ENCODE measurements around the gene EFNA2.

The EFNA2 gene

GRCh38 chr19:1285737-1286360 is at the start of gene EFNA2:
EFNA2 (plus strand) TSS chr19:1285873; CDS start chr19:1286169, 296 bp downstream.
- Mint-ChIP-seq H3K4me3 (peak within 1 kb of the TSS; percentile 20), H3K9me3 (no peaks in the 10 kb centered on the region), H3K36me3 (ENCODE audit: low read depth) (no peaks in the 10 kb centered on the region), H3K27me3 (peaks cover 23% of the 10 kb centered on the region), H3K4me1 (ENCODE audit: low read depth) (no peaks in the 10 kb centered on the region), H3K27ac (no peak within 1 kb of the TSS)

GRCh38 chr19:1236576-1236975 is 49.1 kb upstream of the EFNA2 start:
- H3K9me3 Mint-ChIP-seq = no peaks in the 10 kb centered on the region
- H3K4me1 Mint-ChIP-seq (ENCODE audit: low read depth) = peaks cover 18% of the 10 kb centered on the region
- H3K27ac Mint-ChIP-seq = no peak overlapping the region
- no peaks in the 10 kb centered on the region for H3K36me3 Mint-ChIP-seq (ENCODE audit: low read depth)
- H3K4me3 Mint-ChIP-seq = no peak overlapping the region
- H3K27me3 Mint-ChIP-seq = peaks cover 8% of the 10 kb centered on the region

- H3K4me1 Mint-ChIP-seq (ENCODE audit: low read depth) = peaks cover 18% of the 10 kb centered on the region
- peaks cover 8% of the 10 kb centered on the region for H3K27me3 Mint-ChIP-seq
- no peaks in the 10 kb centered on the region for H3K9me3 Mint-ChIP-seq
- H3K36me3 Mint-ChIP-seq (ENCODE audit: low read depth) = no peaks in the 10 kb centered on the region
- H3K27ac Mint-ChIP-seq = no peak overlapping the region
- H3K4me3 Mint-ChIP-seq = peak overlapping the region; percentile 30
Measured at GRCh38 chr19:1237027-1237659, 48.5 kb upstream of the EFNA2 start.

GRCh38 chr19:1237754-1238368 is 47.8 kb upstream of the EFNA2 start, which contains the start of gene CBARP:
CBARP (minus strand) TSS chr19:1238005; CDS start chr19:1236100, 1,905 bp downstream.
- Mint-ChIP-seq H3K4me3 (peak within 1 kb of the TSS; percentile 74), H3K27ac (peak within 1 kb of the TSS; percentile 55), H3K4me1 (ENCODE audit: low read depth) (peaks cover 25% of the 10 kb centered on the region), H3K27me3 (peaks cover 8% of the 10 kb centered on the region), H3K9me3 (no peaks in the 10 kb centered on the region), H3K36me3 (ENCODE audit: low read depth) (no peaks in the 10 kb centered on the region)

GRCh38 chr19:1238369-1239303 is 47.0 kb upstream of the EFNA2 start:
- H3K36me3 Mint-ChIP-seq (ENCODE audit: low read depth) = no peaks in the 10 kb centered on the region
- H3K4me1 Mint-ChIP-seq (ENCODE audit: low read depth) = peaks cover 33% of the 10 kb centered on the region
- peak overlapping the region; percentile 55 for H3K27ac Mint-ChIP-seq
- H3K27me3 Mint-ChIP-seq = peaks cover 8% of the 10 kb centered on the region
- no peaks in the 10 kb centered on the region for H3K9me3 Mint-ChIP-seq
- H3K4me3 Mint-ChIP-seq = peak overlapping the region; percentile 74

GRCh38 chr19:1239420-1239795 is 46.3 kb upstream of the EFNA2 start:
- Mint-ChIP-seq H3K27ac (no peak overlapping the region), H3K27me3 (peaks cover 8% of the 10 kb centered on the region), H3K9me3 (no peaks in the 10 kb centered on the region), H3K4me3 (peak overlapping the region; percentile 74), H3K36me3 (ENCODE audit: low read depth) (no peaks in the 10 kb centered on the region), H3K4me1 (ENCODE audit: low read depth) (peaks cover 36% of the 10 kb centered on the region)

- no peaks in the 10 kb centered on the region for H3K36me3 Mint-ChIP-seq (ENCODE audit: low read depth)
- no peaks in the 10 kb centered on the region for H3K9me3 Mint-ChIP-seq
- peaks cover 8% of the 10 kb centered on the region for H3K27me3 Mint-ChIP-seq
- no peak overlapping the region for H3K27ac Mint-ChIP-seq
- H3K4me3 Mint-ChIP-seq = peak overlapping the region; percentile 37
- peaks cover 40% of the 10 kb centered on the region for H3K4me1 Mint-ChIP-seq (ENCODE audit: low read depth)
Measured at GRCh38 chr19:1239796-1240737, 45.6 kb upstream of the EFNA2 start.

GRCh38 chr19:1240925-1241324 is 44.7 kb upstream of the EFNA2 start:
- Mint-ChIP-seq H3K27ac (peak overlapping the region; percentile 21), H3K4me1 (ENCODE audit: low read depth) (peaks cover 40% of the 10 kb centered on the region), H3K4me3 (peak overlapping the region; percentile 83)

GRCh38 chr19:1241417-1242095 is 44.1 kb upstream of the EFNA2 start, which contains the start of gene ATP5F1D:
ATP5F1D (plus strand) TSS chr19:1241751; CDS start chr19:1241851, 100 bp downstream.
- peaks cover 40% of the 10 kb centered on the region for H3K4me1 Mint-ChIP-seq (ENCODE audit: low read depth)
- no peaks in the 10 kb centered on the region for H3K36me3 Mint-ChIP-seq (ENCODE audit: low read depth)
- H3K27ac Mint-ChIP-seq = peak within 1 kb of the TSS; percentile 92
- H3K9me3 Mint-ChIP-seq = no peaks in the 10 kb centered on the region
- peaks cover 8% of the 10 kb centered on the region for H3K27me3 Mint-ChIP-seq
- H3K4me3 Mint-ChIP-seq = peak within 1 kb of the TSS; percentile 88

More at GRCh38 chr19:1240925-1241324, 44.7 kb upstream of the EFNA2 start:
- Mint-ChIP-seq H3K36me3 (ENCODE audit: low read depth) (no peaks in the 10 kb centered on the region), H3K9me3 (no peaks in the 10 kb centered on the region), H3K27me3 (peaks cover 8% of the 10 kb centered on the region)

GRCh38 chr19:1243768-1244692 is 41.6 kb upstream of the EFNA2 start:
- peak overlapping the region; percentile 63 for H3K27ac Mint-ChIP-seq
- H3K4me1 Mint-ChIP-seq (ENCODE audit: low read depth) = peaks cover 32% of the 10 kb centered on the region
- H3K4me3 Mint-ChIP-seq = peak overlapping the region; percentile 88
- no peaks in the 10 kb centered on the region for H3K9me3 Mint-ChIP-seq
- H3K27me3 Mint-ChIP-seq = no peaks in the 10 kb centered on the region
- H3K36me3 Mint-ChIP-seq (ENCODE audit: low read depth) = no peaks in the 10 kb centered on the region

- Mint-ChIP-seq H3K4me3 (peak overlapping the region; percentile 55), H3K27me3 (no peaks in the 10 kb centered on the region), H3K27ac (peak overlapping the region; percentile 63), H3K9me3 (no peaks in the 10 kb centered on the region), H3K4me1 (ENCODE audit: low read depth) (peaks cover 32% of the 10 kb centered on the region), H3K36me3 (ENCODE audit: low read depth) (no peaks in the 10 kb centered on the region)
Measured at GRCh38 chr19:1244693-1245451, 40.8 kb upstream of the EFNA2 start.
